ENCODE results near the gene FOXL2. TPM values are rescaled to one million over a fixed set of nuclear protein-coding genes. Genes with fewer than 3 reads are reported as not detected.

Gene FOXL2
- total and polyA plus RNA-seq, 9 of the 15 experiments (the other 6 are each of a cell fraction or from before 2014, with no cell fraction given) = 0.27 to 22.1 (median 3.2) TPM

DNA sequence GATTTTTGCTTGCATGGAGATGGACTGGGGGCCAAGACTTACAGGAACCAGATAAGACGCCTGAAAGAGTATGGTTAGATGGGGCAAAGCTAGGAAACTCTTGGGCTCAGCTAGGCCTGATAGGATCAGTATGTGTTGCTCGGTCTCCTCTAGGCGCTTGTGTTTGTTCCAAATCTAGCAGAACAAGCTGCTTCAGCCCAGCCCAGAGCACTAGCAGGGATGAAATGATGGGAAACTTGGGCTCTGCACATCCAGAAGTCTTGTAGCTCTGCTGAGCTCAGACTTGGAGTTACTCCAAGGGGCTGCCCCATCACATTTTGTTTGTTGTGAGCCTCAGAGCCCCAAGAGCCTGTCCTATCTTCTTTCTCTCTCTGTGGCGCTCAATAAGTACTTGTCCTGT, 34.7 kb downstream of the FOXL2 start (continued):
- TF ChIP-seq, protein P1, sequence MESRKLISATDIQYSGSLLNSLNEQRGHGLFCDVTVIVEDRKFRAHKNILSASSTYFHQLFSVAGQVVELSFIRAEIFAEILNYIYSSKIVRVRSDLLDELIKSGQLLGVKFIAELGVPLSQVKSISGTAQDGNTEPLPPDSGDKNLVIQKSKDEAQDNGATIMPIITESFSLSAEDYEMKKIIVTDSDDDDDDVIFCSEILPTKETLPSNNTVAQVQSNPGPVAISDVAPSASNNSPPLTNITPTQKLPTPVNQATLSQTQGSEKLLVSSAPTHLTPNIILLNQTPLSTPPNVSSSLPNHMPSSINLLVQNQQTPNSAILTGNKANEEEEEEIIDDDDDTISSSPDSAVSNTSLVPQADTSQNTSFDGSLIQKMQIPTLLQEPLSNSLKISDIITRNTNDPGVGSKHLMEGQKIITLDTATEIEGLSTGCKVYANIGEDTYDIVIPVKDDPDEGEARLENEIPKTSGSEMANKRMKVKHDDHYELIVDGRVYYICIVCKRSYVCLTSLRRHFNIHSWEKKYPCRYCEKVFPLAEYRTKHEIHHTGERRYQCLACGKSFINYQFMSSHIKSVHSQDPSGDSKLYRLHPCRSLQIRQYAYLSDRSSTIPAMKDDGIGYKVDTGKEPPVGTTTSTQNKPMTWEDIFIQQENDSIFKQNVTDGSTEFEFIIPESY (CRISPR knock-in tag; IDR thresholded peaks at IDR 0.05) = 0 out of 2 replicates have a peak, but pooled peaks have one; percentile 40
- TF ChIP-seq PYGO2 (tag; IDR thresholded peaks at IDR 0.05) (no peak), CXXC5 (CRISPR knock-in tag; IDR thresholded peaks at IDR 0.05) (0 out of 2 replicates have a peak, but pooled peaks have one; percentile 19), GTF2E2 (tag; IDR thresholded peaks at IDR 0.05) (0 out of 2 replicates have a peak, but pooled peaks have one; percentile 34), CREB1 (IDR thresholded peaks at IDR 0.05) (no peak), CREB1 (CRISPR knock-in tag; IDR thresholded peaks at IDR 0.05) (no peak), ZKSCAN3 (CRISPR knock-in tag; IDR thresholded peaks at IDR 0.05) (no peak), SOX6 (IDR thresholded peaks at IDR 0.05) (0 out of 2 replicates have a peak, but pooled peaks have one; percentile 20), ILK (tag; IDR thresholded peaks at IDR 0.05; ENCODE audit: borderline replicate concordance, low read depth) (no peak), XRCC4 (IDR thresholded peaks at IDR 0.05; ENCODE audit: extremely low read depth, insufficient read depth, insufficient read length) (no peak), ARID2 (IDR thresholded peaks at IDR 0.05) (no peak), XRCC5 (IDR thresholded peaks at IDR 0.05; ENCODE audit: low read depth, low read length) (0 out of 2 replicates have a peak, but pooled peaks have one; percentile 24), POLR2H (tag; IDR thresholded peaks at IDR 0.05; ENCODE audit: low read depth) (no peak)
- TF ChIP-seq, protein P2, sequence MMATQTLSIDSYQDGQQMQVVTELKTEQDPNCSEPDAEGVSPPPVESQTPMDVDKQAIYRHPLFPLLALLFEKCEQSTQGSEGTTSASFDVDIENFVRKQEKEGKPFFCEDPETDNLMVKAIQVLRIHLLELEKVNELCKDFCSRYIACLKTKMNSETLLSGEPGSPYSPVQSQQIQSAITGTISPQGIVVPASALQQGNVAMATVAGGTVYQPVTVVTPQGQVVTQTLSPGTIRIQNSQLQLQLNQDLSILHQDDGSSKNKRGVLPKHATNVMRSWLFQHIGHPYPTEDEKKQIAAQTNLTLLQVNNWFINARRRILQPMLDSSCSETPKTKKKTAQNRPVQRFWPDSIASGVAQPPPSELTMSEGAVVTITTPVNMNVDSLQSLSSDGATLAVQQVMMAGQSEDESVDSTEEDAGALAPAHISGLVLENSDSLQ (IDR thresholded peaks at IDR 0.05) = no peak
- TF ChIP-seq, protein P3, sequence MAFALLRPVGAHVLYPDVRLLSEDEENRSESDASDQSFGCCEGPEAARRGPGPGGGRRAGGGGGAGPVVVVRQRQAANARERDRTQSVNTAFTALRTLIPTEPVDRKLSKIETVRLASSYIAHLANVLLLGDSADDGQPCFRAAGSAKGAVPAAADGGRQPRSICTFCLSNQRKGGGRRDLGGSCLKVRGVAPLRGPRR (CRISPR knock-in tag; IDR thresholded peaks at IDR 0.05) = no peak
- TF ChIP-seq, protein P4, sequence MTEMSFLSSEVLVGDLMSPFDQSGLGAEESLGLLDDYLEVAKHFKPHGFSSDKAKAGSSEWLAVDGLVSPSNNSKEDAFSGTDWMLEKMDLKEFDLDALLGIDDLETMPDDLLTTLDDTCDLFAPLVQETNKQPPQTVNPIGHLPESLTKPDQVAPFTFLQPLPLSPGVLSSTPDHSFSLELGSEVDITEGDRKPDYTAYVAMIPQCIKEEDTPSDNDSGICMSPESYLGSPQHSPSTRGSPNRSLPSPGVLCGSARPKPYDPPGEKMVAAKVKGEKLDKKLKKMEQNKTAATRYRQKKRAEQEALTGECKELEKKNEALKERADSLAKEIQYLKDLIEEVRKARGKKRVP (CRISPR knock-in tag; IDR thresholded peaks at IDR 0.05) = no peak
